DND-41 (cell line): ENCODE measurements around the gene PGA3.

Source experiments
- EZH2 ChIP-seq: IDR thresholded peaks from 3 replicates; pipeline ENCODE4 v1.6.1; 2012; ENCODE audit warnings: borderline replicate concordance, low read depth, mild to moderate bottlenecking, moderate library complexity, low read length, inconsistent platforms; ENCODE audit not compliant: severe bottlenecking
- TF ChIP-seq, protein P1 (sequence below): IDR thresholded peaks from 2 replicates; pipeline ENCODE4 v1.5.1; 2012; ENCODE audit warnings: borderline replicate concordance, low read length, moderate library complexity, mild to moderate bottlenecking; ENCODE audit not compliant: poor library complexity, severe bottlenecking; ENCODE audit errors: extremely low read depth

DNA sequence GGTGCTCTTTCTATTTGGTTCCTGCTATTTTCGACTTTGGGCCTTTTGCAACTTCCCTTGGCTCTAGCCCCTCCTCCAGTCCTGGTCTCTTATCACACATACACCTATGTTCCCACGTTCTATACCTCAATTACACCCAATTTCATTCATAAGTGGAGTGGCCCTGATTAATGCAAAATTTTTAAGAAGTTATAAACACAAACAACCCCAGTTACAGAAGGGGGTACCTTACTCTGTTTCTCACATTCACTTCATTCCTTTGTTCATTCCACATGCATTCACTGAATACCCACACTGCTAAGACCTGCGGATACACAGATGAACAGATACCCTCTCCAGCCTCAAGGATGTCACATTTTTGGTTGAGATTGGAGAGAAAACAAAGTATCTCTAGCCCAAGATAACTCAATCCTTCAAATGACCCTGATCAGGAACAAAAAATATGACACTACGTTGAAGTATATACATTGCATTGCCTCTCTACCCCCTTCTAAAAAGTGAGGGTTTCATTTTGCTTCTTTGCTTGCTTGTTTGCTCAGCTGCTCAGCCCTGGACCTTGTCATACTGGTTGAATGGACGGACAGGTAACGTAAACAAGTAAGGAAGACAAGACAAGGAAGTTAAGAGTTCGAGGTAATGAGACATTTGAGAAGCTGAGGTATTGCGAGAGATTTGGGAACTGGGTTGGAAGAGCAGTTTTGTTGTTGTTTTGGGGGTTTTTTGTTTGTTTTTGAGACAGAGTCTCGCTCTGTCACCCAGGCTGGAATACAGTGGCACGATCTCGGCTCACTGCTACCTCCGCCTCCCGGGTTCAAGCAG, 38.5 kb upstream of the PGA3 start:
- TF ChIP-seq, protein P1, sequence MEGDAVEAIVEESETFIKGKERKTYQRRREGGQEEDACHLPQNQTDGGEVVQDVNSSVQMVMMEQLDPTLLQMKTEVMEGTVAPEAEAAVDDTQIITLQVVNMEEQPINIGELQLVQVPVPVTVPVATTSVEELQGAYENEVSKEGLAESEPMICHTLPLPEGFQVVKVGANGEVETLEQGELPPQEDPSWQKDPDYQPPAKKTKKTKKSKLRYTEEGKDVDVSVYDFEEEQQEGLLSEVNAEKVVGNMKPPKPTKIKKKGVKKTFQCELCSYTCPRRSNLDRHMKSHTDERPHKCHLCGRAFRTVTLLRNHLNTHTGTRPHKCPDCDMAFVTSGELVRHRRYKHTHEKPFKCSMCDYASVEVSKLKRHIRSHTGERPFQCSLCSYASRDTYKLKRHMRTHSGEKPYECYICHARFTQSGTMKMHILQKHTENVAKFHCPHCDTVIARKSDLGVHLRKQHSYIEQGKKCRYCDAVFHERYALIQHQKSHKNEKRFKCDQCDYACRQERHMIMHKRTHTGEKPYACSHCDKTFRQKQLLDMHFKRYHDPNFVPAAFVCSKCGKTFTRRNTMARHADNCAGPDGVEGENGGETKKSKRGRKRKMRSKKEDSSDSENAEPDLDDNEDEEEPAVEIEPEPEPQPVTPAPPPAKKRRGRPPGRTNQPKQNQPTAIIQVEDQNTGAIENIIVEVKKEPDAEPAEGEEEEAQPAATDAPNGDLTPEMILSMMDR: no peak
- TF ChIP-seq EZH2: no peak
